Islet precursor cell (in vitro differentiated cells): ENCODE results near the gene DGUOK.
"Not testable (repeated sequence)": the region's sequence is repeated elsewhere in the genome, so short reads cannot be mapped to it uniquely, and the experiment has no call there.

Experiments used
- DNase-seq: peaks from one replicate; pipeline ENCODE4 v3.0.0-alpha.2; 2018

The DGUOK gene

DNA sequence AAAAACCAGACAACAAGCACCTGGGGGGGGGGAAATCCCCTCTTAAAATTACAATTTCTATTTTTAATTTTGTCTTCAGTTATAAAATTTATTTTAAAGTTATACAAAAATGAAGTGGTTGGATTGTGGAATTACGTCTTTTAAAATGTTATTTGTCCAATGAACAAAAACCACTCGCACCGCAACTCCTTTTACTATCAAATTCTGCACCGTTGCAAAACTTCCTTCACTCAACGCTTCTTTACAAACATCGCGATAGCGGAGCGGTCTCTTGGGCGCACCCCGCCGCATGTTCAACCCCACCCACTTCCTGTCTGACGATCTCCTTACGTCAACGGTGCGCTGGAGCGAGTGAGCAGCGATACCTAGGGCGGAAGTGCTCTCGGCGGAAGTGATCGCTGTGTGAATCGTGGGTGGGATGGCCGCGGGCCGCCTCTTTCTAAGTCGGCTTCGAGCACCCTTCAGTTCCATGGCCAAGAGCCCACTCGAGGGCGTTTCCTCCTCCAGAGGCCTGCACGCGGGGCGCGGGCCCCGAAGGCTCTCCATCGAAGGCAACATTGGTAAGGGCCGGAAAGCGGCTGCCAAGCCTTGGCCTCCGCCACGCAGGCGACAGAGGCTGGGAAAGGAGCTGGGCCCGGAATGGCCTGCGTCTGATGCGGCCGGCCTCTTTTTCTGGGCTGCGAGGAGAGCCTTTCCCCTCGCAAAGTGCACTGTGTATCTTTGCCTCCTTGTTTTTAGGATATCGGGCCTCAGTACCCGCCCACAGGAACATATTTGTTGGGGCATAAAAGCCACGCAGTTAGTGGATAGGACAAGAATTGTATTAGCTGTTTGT lies at the start of gene DGUOK:
TSS of gene DGUOK (plus strand) at position 388 of the 835 bp plus-strand sequence. CDS start at position 419, 31 bp downstream.
- peak; percentile 99 for DNase-seq

DNA sequence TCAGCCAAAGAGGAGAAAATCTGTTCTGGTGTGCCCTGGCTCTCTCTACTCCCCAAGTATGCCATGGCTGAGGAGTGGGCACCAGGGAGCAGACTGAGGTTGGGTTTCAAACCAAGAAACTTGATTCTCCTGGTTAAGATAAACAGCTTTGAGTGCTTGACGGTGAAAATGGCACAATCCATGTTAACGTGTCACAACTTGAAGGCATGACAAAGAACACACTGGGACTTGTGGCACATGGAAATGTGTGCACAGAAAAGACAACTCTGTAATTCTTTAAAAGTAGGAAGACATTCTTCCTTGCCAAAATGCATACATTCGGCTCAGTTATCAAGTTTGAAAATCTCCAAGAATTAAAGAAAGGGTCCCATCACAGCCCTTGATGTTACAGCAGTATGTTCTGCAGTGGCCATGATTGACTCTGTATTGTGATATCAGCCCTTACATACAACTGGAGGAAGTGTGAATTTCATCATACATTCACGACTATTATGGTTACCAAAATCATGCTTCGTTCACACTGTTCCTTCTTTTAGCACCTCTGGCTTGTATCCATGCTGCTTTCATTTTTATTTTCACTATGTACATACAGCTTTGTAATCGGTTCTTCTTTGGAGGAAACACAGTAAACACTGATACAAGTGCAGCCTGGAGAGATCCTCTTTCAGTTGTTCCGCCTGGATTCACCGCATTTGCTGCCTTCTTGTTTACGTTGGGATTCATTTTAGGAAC lies 49.4 kb upstream of the DGUOK start:
- DNase-seq, result no peak

DNA sequence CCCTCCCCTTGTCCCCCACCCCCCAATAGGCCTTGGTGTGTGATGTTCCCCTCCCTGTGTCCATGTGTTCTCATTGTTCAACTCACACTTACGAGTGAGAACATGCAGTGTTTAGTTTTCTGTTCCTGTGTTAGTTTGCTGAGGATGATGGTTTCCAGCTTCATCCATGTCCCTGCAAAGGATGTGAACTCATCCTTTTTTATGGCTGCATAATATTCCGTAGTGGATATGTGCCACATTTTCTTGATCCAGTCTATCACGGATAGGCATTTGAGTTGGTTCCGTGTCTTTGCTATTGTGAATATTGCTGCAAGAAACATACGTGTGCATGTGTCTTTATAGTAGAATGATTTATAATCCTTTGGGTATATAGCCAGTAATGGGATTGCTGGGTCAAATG lies 48.7 kb upstream of the DGUOK start:
- not testable (repeated sequence) for DNase-seq

DNA sequence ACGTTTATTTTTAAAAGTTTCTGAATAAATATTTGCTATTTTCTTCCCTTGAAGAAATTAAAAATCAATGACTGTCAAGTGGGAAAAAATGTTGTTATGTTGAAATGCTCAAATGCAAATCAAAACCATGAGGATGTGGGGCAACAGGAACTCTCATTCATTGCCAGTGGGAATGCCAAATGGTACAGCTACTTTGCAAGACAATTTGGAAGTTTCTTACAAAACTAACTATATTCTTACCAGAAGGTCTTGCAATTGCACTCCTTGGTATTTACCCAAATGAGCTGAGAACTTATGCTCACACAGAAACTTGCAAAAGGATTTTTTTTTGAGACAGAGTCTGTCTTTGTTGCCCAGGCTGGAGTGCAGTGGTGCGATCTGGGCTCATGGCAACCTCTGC lies 41.3 kb upstream of the DGUOK start:
- no peak for DNase-seq

DNA sequence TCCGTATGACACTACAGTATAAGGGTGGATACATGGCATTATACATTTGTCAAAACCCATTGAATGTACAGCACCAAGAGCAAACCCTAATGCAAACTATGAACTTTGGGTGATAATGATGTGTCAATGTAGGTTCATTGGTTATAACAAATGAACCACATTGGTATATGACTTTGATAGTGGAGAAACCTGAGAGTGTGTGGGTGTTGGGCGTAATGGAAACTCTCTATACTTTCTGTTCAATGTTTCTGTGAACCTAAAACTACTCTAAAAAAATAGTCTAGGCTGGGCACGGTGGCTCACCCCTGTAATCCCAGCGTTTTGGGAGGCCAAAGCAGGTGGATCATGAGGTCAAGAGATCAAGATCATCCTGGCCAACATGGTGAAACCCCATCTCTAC lies 40.3 kb upstream of the DGUOK start:
- no peak for DNase-seq

DNA sequence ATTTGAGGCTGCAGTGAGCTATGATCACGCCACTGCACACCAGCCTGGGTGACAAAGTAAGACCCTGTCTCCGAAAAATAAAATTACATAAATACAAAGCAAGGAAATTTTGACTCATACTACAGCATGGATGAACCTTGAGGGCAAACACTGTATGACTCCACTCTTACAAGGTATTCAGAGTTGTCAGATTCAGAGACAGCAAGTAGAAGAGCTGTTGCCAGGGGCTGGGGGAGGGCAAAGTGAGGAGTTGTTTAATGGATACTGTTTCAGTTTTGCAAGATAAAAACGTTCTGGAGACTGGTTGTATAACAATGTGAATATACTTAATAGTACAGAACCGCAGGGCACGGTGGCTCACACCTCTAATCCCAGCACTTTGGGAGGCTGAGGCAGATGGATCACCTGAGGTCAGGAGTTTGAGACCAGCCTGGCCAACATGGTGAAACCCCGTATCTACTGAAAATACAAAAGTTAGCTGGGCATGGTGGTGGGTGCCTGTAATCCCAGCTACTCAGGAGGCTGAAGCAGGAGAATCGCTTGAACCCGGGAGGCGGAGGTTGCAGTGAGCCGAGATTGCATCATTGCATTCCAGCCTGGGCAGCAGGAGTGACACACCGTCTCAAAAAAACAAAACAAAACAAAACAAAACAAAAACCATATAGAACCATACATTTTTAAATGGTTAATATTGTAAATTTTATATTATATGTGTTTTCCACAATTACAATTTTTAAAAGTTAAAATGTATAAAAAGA lies 38.9 kb upstream of the DGUOK start:
- not testable (repeated sequence) for DNase-seq

DNA sequence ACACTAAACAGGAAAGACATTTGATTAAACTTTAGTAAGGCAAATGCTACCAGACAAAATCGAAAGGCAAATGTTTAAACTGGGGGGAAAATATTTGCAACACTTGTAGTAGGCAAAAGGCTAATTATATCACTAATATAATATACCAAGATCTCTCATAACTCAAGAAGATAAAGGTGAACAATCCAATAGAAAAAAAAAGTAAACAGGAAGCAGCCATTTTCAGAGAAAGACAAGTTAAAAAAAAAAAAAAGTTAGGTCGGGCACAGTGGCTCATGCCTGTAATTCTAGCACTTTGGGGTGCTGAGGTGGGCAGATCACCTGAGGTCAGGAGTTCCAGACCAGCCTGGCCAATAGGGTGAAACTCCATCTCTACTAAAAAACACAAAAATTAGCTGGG lies 38.3 kb upstream of the DGUOK start:
- DNase-seq, result no peak

DNA sequence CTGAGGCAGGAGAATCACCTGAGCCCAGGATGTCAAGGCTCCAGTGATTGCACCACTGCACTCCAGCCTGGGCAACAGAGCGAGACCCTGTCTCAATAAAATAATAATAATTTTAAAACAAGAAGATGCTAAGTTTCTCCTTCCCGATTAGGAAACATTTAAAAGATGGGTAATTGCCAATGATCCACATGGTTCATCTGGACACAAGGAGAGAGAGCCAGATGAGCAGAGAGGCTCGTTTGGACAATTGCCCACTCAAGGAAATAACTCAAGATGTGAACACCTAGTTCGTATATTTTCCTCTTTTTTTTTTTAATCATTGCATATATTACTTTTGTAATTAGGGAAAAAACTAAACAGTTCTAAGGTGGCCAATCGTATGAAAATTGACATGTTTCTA lies 37.5 kb upstream of the DGUOK start:
- DNase-seq, result no peak

DNA sequence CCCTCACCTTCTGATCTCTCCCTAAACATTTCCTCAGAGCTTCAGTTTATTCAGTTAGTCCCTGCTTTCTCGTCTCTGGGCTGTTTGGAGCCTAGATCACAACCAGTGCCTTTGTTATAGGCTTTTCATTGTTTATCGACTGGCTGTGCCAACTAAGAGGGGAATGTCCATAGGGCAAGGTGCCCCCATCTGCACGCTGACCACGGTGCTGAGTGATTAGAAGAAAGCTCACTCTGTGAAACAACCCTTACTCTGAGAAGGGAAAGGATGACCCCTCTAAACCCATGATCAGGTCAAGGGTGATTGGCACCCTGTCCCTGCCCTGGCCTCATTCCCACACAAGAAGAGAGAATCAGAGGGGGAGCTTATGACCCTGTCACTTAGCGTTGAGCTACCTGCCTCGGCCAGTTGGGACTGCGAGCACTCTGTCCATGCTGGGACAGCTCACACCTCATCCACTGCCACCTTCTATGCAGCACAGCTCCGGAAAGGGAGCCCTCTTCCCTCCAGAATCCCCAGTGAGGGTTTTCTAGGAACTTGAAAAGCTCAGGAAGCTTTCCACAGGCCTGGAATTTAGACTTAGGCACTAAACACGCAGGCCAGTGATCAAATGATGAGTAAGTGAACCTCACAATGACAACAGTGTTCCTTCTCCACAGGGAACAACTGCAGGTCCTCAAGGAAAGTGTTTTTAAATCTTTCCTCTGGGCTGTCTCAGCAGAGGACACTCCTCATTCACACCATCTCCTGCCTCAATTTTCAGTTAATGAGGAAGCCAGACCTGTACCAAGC lies 36.2 kb upstream of the DGUOK start:
- DNase-seq, result no peak

DNA sequence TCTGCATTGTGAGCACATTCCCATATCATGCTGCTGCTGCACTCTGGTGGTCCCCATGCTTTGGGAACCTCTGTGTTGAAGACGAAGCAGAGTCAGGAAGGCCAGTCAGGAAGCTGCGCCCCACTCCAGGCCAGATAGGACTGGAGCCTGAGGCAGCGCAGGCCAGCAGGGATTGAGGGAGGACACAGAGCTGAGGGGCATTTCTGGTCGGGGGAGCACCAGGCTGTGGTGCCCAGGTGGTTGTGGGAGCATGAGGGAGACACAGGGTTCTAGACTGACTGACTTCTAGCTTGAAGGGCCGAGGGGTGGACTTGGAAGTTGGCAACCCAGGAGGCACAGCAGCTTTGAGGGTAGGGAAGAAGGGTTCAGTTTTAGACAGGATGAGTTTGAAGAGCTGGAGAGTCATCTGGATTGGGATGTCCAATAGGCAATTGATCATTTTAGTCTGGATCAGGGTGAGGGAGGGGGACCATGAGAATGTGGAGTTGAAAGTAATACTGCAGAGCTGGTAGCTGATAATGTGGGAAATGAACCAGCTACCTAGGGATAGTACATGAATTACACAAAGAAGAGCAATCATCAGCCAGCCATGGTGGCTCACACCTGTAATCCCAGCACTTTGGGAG lies 35.3 kb upstream of the DGUOK start:
- DNase-seq, result no peak

DNA sequence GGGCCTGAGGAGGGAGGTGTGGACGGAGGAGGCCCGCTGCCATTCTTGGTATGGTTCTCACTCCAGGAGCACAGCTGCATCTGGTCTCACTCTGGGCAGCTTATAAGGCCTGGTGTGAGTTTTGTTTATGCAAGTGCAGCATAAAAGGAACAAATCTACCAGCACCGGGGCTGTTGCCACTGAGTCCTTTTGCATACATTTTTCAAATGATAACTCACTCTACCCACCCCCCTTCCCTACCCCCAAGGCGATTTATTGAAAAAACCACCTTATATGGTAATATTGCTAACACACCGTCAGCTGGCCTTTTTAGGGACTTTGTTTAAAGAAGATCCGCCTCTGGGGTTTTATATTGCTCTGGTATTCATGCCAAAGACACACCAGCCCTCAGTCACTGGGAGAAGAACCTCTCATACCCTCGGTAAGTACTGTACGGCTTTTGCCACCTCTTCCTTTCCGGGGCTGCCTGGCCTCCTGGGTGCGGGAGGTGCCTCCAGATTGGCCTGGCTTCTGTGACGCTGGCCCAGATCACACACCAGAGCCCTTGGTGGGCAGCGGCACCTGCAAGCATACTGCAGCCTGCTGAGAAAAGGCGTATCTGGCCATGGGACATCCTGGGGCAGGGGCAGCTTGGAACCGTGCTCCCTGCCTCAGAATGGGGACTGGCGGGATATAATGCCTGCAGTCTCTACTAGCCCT lies 33.9 kb upstream of the DGUOK start, which contains the start of gene ACTG2:
TSS of gene ACTG2 (plus strand) at position 378 of the 699 bp plus-strand sequence. CDS start 8,304 bp downstream, outside the sequence.
- no peak for DNase-seq

DNA sequence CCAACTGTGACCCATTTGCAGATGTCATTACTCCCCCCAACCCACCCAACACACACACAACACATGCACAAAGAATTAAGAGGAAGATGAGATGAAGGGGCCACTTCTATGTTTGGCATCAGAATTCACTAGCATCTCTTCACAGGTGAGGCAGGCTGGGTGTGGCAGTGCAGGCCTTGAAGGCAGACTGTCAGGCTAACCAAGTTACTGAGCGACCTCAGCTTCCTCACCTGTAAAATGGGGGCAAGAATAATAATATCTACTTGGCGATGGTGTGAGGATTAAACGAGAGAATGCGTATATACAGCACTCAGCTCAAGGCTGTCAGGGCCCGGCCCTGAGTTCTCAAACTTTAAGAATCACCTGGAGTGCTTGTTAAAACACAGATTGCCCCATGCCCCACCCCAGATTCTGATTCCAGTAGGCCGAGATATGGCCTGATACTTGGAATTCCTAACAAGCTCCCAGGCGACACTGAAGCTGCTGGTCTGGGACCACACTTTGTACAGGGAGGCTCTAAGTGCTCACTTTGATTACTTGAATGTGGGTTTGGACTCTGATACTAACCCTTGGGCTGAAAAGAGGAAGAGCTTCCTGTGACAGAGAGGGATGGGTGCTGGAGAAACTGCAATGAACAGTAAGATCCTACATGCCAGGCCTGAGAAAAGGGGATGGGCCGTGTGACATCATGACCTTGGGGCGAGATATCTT lies 32.8 kb upstream of the DGUOK start:
- no peak for DNase-seq

DNA sequence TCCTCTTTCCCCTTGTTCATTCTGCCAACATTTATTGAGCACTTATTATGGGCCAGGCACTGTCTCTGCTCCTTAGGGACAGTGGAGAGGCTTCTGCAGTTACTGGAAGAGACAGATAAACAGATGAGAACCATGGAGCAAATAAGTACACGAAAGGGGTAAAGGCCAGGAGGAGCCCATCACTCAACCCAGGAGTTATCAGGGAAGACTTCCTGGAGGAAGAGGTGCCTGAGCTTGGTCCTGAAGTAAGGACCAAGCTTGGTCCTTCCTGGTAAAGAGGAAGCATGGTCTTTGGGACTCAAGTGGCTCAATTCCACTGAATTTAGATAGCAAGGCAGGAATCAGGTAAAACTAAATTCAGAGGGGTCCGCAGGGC lies 32.2 kb upstream of the DGUOK start:
- DNase-seq, result no peak

DNA sequence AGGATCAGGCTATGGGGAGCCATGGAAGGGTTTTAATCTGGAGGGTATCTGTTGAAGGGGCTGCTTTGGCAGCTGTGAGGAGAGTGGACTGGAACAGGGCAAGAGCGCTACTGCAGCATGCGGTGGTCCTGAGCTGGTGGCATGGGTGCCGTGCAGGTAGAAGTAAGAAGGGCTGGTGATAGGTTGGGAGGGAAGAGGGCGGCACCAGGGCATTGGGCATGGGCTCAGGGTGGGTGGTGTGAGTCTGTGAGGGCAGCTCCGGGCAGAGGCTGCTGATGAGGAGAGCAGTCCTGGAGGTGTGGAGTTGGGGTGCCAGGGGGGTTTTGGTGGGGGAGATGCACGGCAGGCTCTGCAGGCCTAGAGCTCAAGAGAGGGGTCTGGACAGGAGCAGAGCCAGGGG lies 31.8 kb upstream of the DGUOK start:
- DNase-seq, result no peak

DNA sequence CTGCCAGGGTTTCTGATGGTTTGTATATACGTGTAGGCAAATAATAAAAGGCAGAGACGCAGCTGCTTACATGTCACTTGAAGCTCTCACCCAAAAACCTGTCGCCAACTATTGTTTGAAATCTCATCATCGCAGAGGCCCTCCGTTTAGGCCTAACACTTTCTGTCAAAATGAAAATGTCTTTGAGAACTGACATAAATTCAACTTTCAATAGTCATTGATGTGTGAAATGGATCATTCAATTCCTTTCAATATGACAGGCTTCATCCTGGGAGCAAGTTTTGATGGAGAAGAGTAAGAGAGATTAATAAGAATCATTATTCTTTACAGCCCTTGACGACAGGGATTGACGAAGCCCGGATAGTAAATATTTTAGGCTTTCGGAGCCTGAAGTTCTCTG lies 31.2 kb upstream of the DGUOK start:
- DNase-seq, result no peak

DNA sequence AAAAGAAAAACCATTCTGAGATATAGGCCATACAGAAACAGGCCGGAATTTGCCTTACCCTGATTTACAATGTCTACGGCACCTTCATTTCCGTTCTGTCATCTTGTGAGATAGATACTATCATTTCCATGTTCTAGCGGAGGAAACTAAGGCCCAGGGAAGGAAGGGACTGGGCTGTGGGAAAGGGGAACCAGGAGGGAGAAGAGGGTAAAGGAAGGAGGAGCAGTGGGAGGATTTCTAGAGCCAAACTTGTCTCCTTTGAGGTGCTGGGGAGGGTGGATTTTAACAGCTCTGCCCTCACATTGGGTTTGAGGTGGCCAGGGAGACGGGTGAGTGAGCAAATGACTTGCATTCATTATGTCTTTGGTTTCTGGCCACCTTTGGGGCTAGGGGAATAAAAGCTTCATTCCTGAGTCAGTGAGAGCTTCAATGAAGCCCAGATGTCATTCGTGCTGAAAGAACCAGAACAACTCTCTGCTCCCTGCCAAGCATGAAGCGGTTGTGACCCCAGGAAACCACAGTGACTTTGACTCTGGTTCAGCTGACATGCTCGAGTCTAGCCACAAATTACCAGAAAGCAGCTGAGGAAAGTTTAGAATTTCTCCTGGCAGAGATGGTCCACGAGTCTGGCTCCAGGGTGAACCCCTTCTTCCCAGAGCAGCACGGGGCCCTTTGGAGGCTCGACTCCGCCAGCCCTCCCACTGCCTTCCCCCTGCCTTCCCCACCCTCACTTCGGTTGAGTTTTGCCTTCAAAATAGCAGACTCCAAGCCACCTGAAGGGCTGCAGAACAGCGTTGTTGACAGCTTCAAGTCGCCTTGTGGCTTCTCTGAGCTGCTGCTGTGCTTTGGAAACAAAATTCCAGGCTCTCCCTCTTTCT lies 30.1 kb upstream of the DGUOK start:
- DNase-seq, result no peak

DNA sequence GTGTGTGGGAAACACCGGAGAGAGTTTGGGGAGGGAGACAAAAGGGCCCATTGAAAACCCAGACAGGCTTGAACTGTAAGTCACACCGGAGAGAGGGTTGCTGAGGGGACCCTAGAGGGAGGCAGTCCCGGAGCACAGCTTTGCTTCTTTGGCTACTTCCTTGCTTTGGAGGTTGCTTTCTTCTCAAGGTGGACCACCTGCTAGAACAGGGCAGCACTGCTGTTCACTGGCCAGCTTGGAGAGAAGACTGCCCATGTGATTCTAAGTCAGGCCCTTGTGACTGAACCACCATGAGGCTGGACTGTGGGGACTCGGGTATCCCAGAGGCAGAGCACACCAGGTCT lies 29.5 kb upstream of the DGUOK start:
- no peak for DNase-seq

DNA sequence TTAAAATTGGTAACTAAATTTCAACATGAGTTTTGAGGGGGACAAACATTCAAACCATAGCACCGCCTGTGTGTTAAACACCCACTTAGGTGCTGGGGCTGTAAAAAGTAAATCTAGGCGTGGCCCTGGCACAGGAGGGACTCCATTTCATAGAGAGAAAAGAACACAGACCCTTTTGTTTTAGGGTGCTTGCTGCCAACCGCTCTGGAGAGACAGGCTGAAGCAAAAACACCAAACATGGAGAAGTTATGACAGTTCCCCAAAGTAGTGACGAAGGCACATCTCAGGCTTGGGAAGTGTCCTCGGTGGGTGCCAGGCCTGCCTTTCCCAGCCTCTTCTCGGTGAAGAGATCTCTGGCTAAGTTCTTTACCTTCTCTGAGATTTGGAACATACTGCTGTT lies 28.7 kb upstream of the DGUOK start:
- DNase-seq, result no peak

DNA sequence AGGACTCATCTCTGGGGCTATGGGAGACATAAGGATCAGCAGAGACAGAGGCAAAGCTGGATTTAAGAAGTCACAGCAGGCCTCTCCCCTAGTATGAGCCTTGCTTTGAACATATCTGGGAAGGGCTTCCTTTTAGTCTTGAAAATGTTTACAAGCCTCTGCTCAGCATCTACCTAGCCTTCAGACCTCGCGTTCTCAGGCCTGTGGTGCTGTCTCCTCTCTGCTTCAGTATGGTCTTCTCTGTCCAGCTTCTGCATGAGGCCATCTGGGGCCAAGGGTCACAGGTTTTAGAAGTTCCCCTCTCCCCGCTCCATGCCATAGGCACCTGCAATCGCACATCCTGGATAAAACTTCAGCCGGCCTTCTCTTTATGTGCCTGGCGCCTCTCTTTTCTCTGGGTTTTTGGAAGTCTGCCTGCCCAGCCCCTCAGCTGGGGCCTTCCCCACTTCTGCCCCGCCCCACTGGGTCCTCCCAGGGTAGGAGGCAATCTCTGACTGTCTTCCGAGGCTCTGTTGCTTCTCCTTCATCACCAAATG lies 26.8 kb upstream of the DGUOK start:
- DNase-seq, result no peak

DNA sequence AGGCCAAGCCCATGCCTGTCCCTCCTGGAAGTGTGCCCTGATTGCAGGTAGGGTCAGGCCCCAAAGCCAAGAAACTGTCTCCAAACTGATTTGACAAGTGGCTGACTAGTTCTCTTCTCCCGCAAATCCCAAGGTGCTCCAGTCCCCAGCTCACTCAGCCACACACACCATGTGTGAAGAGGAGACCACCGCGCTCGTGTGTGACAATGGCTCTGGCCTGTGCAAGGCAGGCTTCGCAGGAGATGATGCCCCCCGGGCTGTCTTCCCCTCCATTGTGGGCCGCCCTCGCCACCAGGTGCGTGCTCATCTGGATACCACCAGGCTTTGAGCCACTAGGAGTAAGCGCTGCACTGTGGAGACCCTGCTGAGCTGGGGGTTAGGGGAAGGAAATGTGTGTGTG lies 25.5 kb upstream of the DGUOK start:
- no peak for DNase-seq
